Body of pancreas (tissue), 4 donors: ENCODE measurements around the gene P3H4.

ENCODE experiments used
- POLR2A ChIP-seq, 3 donors: fragments of 450-650 bp; IDR thresholded peaks; one replicate each; pipeline ENCODE4 v1.6.1; 2016; ENCODE audit warnings: antibody characterized with exemption in 3 of 3, mild to moderate bottlenecking in 2 of 3
- TF ChIP-seq, protein P1 (sequence below), 7 experiments: fragments of 450-650 bp in 4 of 7; fragments of 200-600 bp in 3 of 7; sonication (generic) in 3 of 7; IDR thresholded peaks; one replicate each; pipeline ENCODE4 v1.5.1; 2016 to 2019; ENCODE audit warnings: antibody characterized with exemption in 7 of 7

DNA sequence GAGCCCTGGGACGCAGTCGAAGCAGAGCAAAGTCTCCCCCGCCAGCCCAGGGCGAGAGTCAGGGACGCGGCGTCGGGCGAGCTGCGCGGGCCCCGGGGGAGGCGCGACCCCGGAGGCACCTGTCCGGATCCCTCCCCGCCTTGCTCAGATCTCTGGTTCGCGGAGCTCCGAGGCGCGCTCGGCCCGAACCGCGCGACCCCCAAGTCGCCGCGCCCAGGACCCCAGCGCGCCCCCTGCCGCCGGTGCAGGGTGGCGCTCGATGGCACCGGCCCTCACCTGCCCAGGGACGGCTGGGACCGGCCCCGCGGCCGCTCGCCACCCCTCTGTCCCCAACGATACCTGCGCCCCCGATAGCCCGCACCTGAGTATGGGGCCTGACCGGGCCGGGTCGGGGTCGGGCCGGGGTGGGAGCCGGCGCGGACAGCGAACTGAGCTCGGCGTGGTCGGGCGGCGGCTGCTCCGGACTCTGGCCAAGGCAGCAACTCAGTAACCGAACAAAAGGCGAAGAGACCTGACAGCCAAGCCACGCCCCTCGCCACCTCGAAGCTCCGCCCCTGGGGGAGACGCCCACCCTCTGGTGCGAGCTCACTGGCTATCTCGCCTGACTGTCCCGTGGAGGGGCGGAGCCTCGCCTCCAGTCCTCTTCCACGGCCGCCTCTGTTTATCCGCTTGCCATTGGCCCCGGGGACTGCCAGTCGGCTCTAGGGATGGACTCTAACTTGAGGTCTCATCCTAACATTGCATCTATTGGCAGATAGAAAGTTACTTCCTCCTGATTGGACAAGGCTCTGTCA, 25.3 kb downstream of the P3H4 start, which contains the start of gene JUP:
- TF ChIP-seq, protein P1, sequence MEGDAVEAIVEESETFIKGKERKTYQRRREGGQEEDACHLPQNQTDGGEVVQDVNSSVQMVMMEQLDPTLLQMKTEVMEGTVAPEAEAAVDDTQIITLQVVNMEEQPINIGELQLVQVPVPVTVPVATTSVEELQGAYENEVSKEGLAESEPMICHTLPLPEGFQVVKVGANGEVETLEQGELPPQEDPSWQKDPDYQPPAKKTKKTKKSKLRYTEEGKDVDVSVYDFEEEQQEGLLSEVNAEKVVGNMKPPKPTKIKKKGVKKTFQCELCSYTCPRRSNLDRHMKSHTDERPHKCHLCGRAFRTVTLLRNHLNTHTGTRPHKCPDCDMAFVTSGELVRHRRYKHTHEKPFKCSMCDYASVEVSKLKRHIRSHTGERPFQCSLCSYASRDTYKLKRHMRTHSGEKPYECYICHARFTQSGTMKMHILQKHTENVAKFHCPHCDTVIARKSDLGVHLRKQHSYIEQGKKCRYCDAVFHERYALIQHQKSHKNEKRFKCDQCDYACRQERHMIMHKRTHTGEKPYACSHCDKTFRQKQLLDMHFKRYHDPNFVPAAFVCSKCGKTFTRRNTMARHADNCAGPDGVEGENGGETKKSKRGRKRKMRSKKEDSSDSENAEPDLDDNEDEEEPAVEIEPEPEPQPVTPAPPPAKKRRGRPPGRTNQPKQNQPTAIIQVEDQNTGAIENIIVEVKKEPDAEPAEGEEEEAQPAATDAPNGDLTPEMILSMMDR (IDR thresholded peaks at IDR 0.05): peak; percentile 51 to 89 (median 63)
- peak; percentile 99 to 100 (median 99) for TF ChIP-seq POLR2A (IDR thresholded peaks at IDR 0.05)
